HepG2 (cell line): Measurements from ENCODE around the gene DISP1. TPM values are rescaled to one million over a fixed set of nuclear protein-coding genes. Genes with fewer than 3 reads are reported as not detected.

Source experiments
- CC2D1A ChIP-seq: sonication (generic); formaldehyde crosslinking; IDR thresholded peaks from 2 replicates; pipeline ENCODE4 v1.8.1; 2023; ENCODE audit warnings: mild to moderate bottlenecking, missing genetic modification reagents
- FLYWCH1 ChIP-seq: sonication (generic); formaldehyde crosslinking; IDR thresholded peaks from 2 replicates; pipeline ENCODE4 v1.8.1; 2023; ENCODE audit warnings: mild to moderate bottlenecking, missing genetic modification reagents
- FOXP1 ChIP-seq, 2 experiments: fragments of 450-650 bp in 1 of 2; IDR thresholded peaks; 2 replicates each; pipeline ENCODE4 v1.6.1; 2017 to 2018; ENCODE audit warnings: antibody characterized with exemption in 1 of 2
- GATAD1 ChIP-seq: IDR thresholded peaks from 2 replicates; pipeline ENCODE4 v1.6.1; 2016; ENCODE audit warnings: missing genetic modification reagents, missing compliant biosample characterization
- HOXA5 ChIP-seq: sonication (generic); formaldehyde crosslinking; IDR thresholded peaks from 2 replicates; pipeline ENCODE4 v1.4.0; 2020; ENCODE audit warnings: missing genetic modification reagents
- JUN ChIP-seq: sonication (generic); formaldehyde crosslinking; IDR thresholded peaks from 2 replicates; pipeline ENCODE4 v1.4.0; 2020; ENCODE audit warnings: mild to moderate bottlenecking, missing genetic modification reagents
- KAT2B ChIP-seq: fragments of 150-350 bp; IDR thresholded peaks from 2 replicates; pipeline ENCODE4 v1.6.1; 2014; ENCODE audit warnings: low read depth, low read length, borderline replicate concordance
- KDM5A ChIP-seq: fragments of 200-600 bp; sonication (generic); IDR thresholded peaks from 2 replicates; pipeline ENCODE4 v1.7.0; 2018; ENCODE audit warnings: antibody characterized with exemption, mild to moderate bottlenecking, low read length, borderline replicate concordance
- MIER2 ChIP-seq: IDR thresholded peaks from 2 replicates; pipeline ENCODE4 v1.6.1; 2016; ENCODE audit warnings: missing biosample characterization, missing genetic modification reagents
- PHF21A ChIP-seq: sonication (generic); formaldehyde crosslinking; IDR thresholded peaks from 2 replicates; pipeline ENCODE4 v1.5.0; 2020; ENCODE audit warnings: mild to moderate bottlenecking, missing genetic modification reagents
- PLRG1 ChIP-seq: fragments of 450-650 bp; conservative IDR thresholded peaks from 2 replicates; pipeline ENCODE4 v1.6.1; 2016
- PRPF4 ChIP-seq: fragments of 200-400 bp; formaldehyde crosslinking; IDR thresholded peaks from 2 replicates; pipeline ENCODE4 v1.6.1; 2016; ENCODE audit warnings: low read length, low read depth; ENCODE audit not compliant: poor library complexity, severe bottlenecking
- SP4 ChIP-seq: sonication (generic); formaldehyde crosslinking; IDR thresholded peaks from 2 replicates; pipeline ENCODE4 v1.8.1; 2023; ENCODE audit warnings: mild to moderate bottlenecking, missing genetic modification reagents
- SP5 ChIP-seq: IDR thresholded peaks from 2 replicates; pipeline ENCODE4 v1.6.1; 2016; ENCODE audit warnings: low read depth, borderline replicate concordance
- SYNCRIP ChIP-seq: fragments of 200-400 bp; formaldehyde crosslinking; IDR thresholded peaks from 2 replicates; pipeline ENCODE4 v1.6.1; 2018; ENCODE audit warnings: mild to moderate bottlenecking, low read depth, low read length; ENCODE audit not compliant: insufficient read depth
- TP53 ChIP-seq: sonication (generic); formaldehyde crosslinking; conservative IDR thresholded peaks from 2 replicates; pipeline ENCODE4 v1.4.0; 2020; ENCODE audit warnings: missing genetic modification reagents
- ZFX ChIP-seq: sonication (generic); formaldehyde crosslinking; IDR thresholded peaks from 2 replicates; pipeline ENCODE4 v1.4.0; 2020; ENCODE audit warnings: mild to moderate bottlenecking, low read depth, missing genetic modification reagents, moderate library complexity
- ZKSCAN5 ChIP-seq: sonication (generic); formaldehyde crosslinking; IDR thresholded peaks from 2 replicates; pipeline ENCODE4 v1.5.1; 2020; ENCODE audit warnings: mild to moderate bottlenecking, missing genetic modification reagents
- ZNF441 ChIP-seq: sonication (generic); formaldehyde crosslinking; IDR thresholded peaks from 2 replicates; pipeline ENCODE4 v1.7.0; 2021; ENCODE audit warnings: missing genetic modification reagents, borderline replicate concordance
- ZNF501 ChIP-seq: sonication (generic); formaldehyde crosslinking; IDR thresholded peaks from 2 replicates; pipeline ENCODE4 v1.5.1; 2020; ENCODE audit warnings: mild to moderate bottlenecking, moderate library complexity, missing genetic modification reagents
- ZNF546 ChIP-seq: sonication (generic); formaldehyde crosslinking; conservative IDR thresholded peaks from 2 replicates; pipeline ENCODE4 v1.8.1; 2023; ENCODE audit warnings: mild to moderate bottlenecking, missing genetic modification reagents
- ZNF616 ChIP-seq: sonication (generic); formaldehyde crosslinking; IDR thresholded peaks from 2 replicates; pipeline ENCODE4 v1.5.0; 2020; ENCODE audit warnings: low read depth, mild to moderate bottlenecking, missing genetic modification reagents
- ZNF781 ChIP-seq: sonication (generic); formaldehyde crosslinking; IDR thresholded peaks from 2 replicates; pipeline ENCODE4 v1.5.1; 2020; ENCODE audit warnings: borderline replicate concordance, mild to moderate bottlenecking, missing genetic modification reagents; ENCODE audit errors: not compliant biosample characterization
- ZNF782 ChIP-seq: sonication (generic); formaldehyde crosslinking; IDR thresholded peaks from 2 replicates; pipeline ENCODE4 v1.4.0; 2020; ENCODE audit warnings: missing genetic modification reagents, mild to moderate bottlenecking, borderline replicate concordance
- ZNF83 ChIP-seq: sonication (generic); formaldehyde crosslinking; IDR thresholded peaks from 2 replicates; pipeline ENCODE4 v1.4.0; 2020; ENCODE audit warnings: missing genetic modification reagents, mild to moderate bottlenecking, borderline replicate concordance
- ZSCAN21 ChIP-seq: sonication (generic); formaldehyde crosslinking; IDR thresholded peaks from 2 replicates; pipeline ENCODE4 v1.8.0; 2022; ENCODE audit warnings: mild to moderate bottlenecking, missing genetic modification reagents, moderate library complexity, borderline replicate concordance
- polyA plus RNA-seq, 8 experiments: library from polyadenylated mRNA; depleted of rRNA in 3 of 8; stranded (reverse) in 7 of 8; unstranded in 1 of 8; fragments of >200 nt; fragmentation: Illumina TruSeq in 4 of 8; extraction: Trizol in 4 of 8; gene quantifications; 2 replicates each; pipeline versions ENCODE4 v1.2.1 to v1.2.3, GENCODE V29; 2011 to 2016; ENCODE audit warnings: low read depth in 4 of 8, missing spikeins in 1 of 8, mixed read lengths in 1 of 8; ENCODE audit not compliant: insufficient read depth in 1 of 8
- total RNA-seq, 5 experiments: library from RNA; depleted of rRNA; stranded (reverse); fragments of >200 nt; fragmentation: Illumina TruSeq; extraction: Trizol; gene quantifications; 2 replicates each; pipeline ENCODE4 v1.2.3, GENCODE V29; 2016; ENCODE audit warnings: low read depth in 1 of 5
- TF ChIP-seq, protein P1 (sequence below): fragments of 450-650 bp; IDR thresholded peaks from 2 replicates; pipeline ENCODE4 v1.6.1; 2017; ENCODE audit warnings: mild to moderate bottlenecking

The DISP1 gene
- total and polyA plus RNA-seq, 2 of the 13 experiments (the other 11 are each of a cell fraction or from before 2014, with no cell fraction given): 1.9 to 2.0 TPM

DNA sequence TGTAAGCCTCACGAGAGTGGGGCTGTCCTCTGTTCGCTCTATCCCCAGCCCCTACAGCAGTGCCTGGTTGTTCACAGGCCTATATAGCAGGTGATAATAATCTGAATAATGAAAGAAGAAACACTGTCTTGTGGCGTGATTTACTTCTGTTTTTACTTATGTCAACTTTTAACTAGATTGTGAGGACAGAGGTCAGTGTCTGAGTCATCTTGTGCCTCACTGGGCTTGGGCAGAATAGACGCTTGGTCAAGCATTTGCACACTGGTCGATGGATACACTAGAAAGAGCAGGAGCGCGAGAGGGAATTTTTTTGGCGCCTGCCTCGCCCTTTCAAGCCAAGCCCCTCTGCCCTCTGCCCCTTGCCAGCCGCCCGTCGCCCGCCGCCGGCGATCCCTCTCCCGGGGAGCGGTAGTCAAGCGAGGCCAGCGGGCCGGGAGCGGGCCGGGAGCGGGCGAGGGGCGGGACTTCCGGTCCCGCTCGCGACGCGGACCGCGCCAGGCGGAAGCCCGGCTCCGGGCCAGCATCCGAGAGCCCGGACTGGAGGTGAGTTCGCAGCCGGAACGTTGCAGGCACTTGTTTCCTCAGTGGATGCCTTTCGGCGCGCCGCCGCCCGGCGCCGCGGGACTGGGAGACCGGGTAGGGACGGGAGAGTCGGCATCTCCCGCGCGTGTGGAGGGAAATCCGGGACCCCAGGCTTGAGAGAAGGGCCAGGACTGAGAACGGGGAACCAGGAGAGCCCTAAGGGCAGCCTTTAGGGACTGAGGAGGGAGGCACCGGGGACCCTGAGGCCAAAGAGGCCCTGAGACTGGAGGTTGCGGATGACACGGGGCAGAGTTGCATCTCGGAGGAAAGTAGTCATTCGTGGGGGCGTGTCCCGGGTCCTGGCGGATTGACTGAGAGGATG is at the start of gene DISP1 (continued):
- TF ChIP-seq PLRG1 (no peak), ZNF546 (CRISPR knock-in tag) (0 out of 2 replicates have a peak, but pooled peaks have one; percentile 51), ZNF782 (CRISPR knock-in tag) (no peak), ZNF616 (CRISPR knock-in tag) (no peak), PHF21A (0 out of 2 replicates have a peak, but pooled peaks have one; percentile 66), ZNF441 (0 out of 2 replicates have a peak, but pooled peaks have one; percentile 53), JUN (CRISPR knock-in tag) (no peak), KAT2B (no peak), PRPF4 (no peak), SP5 (CRISPR knock-in tag) (no peak), TP53 (no peak), CC2D1A (CRISPR knock-in tag) (no peak), GATAD1 (CRISPR knock-in tag) (peak; percentile 50; the same call in 1 of the 2 replicates), SYNCRIP (no peak), ZSCAN21 (no peak), ZNF501 (CRISPR knock-in tag) (no peak; the same call in none of the 2 replicates), ZNF83 (CRISPR knock-in tag) (no peak), FOXP1 (IDR thresholded peaks at IDR 0.05) (no peak), FOXP1 (CRISPR knock-in tag; IDR thresholded peaks at IDR 0.05) (no peak), KDM5A (peak; percentile 50; the same call in 1 of the 2 replicates), SP4 (CRISPR knock-in tag) (no peak), ZFX (CRISPR knock-in tag) (peak; percentile 68), MIER2 (CRISPR knock-in tag) (no peak), ZNF781 (CRISPR knock-in tag) (peak; percentile 74), HOXA5 (CRISPR knock-in tag) (peak; percentile 36; the same call in 1 of the 2 replicates), ZKSCAN5 (0 out of 2 replicates have a peak, but pooled peaks have one; percentile 28), FLYWCH1 (CRISPR knock-in tag) (no peak)
- TF ChIP-seq, protein P1, sequence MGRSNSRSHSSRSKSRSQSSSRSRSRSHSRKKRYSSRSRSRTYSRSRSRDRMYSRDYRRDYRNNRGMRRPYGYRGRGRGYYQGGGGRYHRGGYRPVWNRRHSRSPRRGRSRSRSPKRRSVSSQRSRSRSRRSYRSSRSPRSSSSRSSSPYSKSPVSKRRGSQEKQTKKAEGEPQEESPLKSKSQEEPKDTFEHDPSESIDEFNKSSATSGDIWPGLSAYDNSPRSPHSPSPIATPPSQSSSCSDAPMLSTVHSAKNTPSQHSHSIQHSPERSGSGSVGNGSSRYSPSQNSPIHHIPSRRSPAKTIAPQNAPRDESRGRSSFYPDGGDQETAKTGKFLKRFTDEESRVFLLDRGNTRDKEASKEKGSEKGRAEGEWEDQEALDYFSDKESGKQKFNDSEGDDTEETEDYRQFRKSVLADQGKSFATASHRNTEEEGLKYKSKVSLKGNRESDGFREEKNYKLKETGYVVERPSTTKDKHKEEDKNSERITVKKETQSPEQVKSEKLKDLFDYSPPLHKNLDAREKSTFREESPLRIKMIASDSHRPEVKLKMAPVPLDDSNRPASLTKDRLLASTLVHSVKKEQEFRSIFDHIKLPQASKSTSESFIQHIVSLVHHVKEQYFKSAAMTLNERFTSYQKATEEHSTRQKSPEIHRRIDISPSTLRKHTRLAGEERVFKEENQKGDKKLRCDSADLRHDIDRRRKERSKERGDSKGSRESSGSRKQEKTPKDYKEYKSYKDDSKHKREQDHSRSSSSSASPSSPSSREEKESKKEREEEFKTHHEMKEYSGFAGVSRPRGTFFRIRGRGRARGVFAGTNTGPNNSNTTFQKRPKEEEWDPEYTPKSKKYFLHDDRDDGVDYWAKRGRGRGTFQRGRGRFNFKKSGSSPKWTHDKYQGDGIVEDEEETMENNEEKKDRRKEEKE: no peak
